ENCODE data around the gene CTU1.

CTU1 gene

DNA sequence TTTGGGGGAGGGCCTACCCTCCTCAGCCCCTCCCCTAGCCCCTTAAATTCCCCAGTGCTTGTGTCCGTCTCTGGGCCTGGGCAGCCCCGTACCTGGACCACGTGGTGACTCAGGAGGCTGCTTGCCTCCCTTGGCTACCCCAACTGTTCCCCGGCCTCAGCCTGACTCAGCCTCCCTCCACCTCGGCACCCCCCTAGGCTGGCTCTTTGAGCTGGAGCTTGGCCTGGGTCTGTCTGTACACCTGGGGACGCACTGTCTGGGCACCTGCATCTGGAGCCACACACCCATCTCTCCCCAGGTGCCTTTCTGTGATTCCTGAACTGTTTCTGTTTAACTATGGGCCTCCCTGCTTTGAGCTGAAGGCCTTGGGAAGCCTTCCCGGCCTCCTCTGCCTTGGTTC is 23.7 kb downstream of the CTU1 start:
- in situ Hi-C loops (cut with MboI; ENCODE audit: low sequenced_read_pairs), result no loop called here

DNA sequence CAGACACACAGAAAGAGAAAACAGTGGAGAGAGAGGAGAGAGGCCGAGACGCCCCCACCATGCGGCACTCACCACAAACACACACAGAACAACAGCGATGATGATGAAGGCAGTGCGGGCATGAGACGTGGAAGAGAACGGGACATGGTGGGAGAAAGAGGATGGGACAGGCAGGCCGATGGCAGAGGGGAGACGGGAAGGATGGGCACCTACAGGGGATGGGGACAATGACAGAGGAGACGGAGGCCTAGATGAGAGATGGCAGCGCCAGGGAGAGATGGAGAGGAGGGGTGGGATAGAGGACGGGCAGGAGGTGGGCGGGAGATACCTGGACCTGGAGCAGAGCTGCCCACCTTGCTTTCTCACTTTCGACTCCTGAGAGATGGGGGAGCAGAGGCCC is 24.4 kb downstream of the CTU1 start:
- in situ Hi-C loops (cut with MboI; ENCODE audit: low sequenced_read_pairs), result no loop called here

DNA sequence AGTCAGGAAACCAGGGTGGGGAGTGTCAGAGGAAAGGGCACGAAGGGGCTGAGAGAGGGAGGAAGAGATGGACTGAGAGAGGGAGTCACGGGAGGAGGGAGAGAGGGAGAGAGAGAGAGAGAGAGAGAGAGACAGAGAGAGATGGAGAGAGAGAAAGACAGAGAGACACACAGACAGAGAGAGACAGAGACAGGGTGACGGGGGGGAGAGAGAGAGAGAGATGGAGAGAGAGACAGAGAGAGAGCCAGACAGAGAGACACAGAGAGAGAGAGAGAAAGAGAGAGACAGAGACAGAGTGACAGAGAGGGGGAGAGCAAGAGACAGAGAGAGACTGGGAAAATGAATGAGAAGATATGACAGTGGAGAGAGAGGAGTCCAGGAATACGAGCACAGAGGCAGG is 25.0 kb downstream of the CTU1 start:
- in situ Hi-C loops (cut with MboI; ENCODE audit: low sequenced_read_pairs), result no loop called here

DNA sequence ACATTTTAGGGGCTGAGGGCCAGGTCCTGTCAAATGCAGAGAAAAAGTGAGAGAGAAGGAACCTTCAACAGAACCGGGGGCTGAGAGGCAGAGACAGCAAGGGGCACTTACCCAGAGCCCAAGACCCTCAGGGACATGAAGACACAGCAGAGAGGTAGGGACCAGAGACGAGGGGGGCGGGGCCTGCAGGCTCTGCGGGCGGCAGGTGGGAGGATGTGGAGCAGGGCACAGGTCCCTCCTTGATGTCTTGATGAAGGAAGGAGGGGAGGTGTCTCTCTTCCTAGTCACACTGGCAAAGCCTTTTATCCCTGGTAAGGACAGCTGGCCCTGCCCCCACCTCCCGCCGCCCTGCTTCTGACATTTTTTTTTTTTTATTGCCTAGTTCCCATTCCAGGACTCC is 25.6 kb downstream of the CTU1 start, which contains the start of gene KLK14:
TSS of gene KLK14 (minus strand) at position 277 of the 400 bp plus-strand sequence. CDS start at position 4, 273 bp downstream.
- in situ Hi-C loops (cut with MboI; ENCODE audit: low sequenced_read_pairs), result no loop called here

DNA sequence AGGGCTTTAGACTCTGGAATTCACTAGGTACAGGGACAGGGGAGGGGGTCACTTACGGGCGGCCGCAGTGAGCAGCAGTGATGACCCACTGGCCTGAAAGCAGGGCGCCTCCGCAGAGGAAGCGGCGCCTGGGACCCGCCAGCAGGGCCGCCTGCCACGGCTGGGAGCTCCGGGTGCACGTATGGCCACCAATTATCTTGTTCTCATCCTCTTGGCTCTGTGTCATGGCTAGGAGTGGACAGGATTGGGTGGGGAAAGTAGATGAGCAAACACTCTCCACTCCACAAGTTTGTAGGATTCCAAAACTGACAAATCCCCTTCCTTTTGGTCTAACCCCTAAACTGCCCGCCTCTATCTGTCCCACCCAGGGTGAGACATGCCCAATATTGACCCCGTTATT is 26.7 kb downstream of the CTU1 start:
- in situ Hi-C loops (cut with MboI; ENCODE audit: low sequenced_read_pairs), result no loop called here

DNA sequence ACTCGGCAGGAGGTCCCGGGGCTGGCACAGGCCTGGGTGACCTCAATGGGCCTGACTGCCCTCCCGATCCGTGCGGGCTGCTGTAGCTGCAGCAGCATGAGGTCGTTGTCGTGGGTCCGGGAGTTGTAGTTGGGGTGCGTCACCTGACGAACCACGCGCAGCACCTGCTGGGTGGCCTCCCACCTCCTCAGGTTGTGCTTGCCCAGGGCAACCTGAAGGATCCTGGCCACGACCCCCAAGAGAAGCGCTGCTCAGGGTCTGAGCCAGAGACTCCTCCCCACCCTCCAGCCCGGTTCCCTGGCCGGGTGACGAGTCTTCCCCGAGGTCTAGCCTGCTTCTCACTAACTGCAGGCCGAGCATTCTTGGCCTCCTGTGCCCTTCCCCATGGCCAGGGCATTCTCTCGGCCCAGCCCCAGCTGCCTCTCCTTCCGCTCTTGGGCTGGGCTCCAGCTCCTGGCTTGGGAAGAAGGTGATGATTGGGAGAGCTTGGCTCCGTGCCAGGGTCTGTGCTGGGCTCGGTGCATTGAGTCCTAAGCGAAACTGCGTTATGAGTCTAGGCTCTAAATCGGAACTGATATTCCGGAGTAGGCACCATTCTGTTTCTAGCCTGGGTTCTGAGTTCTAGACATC is 28.6 kb downstream of the CTU1 start:
- in situ Hi-C loops (cut with MboI; ENCODE audit: low sequenced_read_pairs), result no loop called here

DNA sequence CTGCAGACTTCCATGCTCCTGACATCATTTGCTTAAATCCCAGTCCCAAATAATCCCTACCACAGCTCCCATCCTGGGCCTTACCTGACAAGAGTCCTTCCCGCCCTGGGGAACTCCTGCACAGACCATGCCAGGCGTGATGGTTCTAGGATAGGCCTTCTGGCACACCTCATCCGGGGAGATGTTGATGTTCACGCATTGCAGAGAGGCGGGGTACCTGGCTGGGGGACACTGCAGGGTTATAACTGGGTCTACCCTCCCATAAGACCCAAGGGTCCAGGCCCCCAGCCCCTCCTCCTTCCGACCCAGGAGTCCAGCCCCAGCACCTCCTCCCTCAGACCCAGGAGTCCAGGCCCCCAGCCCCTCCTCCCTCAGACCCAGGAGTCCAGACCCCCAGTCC is 29.5 kb downstream of the CTU1 start:
- in situ Hi-C loops (cut with MboI; ENCODE audit: low sequenced_read_pairs), result no loop called here

DNA sequence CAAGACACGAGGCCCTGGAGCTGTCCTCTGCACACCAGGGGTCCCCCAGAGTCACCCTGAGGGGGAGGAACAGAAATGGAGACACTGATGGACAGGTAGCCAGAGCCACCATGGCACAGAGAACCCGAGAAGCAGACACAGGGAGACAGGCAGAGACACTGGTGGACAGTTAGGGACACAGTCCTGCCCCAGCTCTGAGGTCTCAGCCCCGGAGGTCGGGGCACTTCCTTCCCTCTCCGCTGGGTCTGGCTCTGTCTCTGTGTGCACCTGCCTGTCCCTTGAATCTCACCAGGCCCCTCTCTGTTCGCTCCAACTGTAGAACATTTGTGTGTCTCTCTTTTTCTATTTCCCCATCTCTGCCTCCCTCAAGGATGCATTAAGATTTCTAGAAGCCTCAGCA is 30.1 kb downstream of the CTU1 start:
- in situ Hi-C loops (cut with MboI; ENCODE audit: low sequenced_read_pairs), result no loop called here

DNA sequence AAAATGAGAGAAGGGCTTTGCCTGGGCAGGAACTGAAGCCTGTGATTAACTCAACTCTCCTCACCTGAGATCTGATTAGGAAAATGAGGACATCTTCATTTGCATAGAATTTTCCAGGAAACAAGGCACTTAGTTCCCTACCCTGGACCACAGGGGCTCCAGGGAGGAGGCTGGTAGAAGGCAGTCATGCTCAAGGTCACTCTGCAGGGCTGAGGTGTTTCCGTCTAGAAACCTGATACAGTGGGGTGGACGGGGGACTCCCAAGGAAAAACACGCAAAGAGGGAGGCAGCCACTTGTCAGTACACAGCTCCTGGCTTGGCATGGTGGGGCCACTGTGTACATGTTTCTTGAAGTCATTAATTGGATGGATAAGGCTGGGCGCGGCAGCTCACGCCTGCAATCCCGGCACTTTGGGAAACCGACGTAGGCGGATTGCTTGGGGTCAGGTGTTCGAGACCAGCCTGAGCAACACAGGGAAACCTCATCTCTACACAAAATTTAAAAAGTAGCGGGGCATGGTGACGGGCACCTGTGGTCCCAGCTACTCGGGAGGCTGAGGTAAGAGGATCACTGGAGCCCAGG is 31.5 kb downstream of the CTU1 start:
- in situ Hi-C loops (cut with MboI; ENCODE audit: low sequenced_read_pairs), result no loop called here

DNA sequence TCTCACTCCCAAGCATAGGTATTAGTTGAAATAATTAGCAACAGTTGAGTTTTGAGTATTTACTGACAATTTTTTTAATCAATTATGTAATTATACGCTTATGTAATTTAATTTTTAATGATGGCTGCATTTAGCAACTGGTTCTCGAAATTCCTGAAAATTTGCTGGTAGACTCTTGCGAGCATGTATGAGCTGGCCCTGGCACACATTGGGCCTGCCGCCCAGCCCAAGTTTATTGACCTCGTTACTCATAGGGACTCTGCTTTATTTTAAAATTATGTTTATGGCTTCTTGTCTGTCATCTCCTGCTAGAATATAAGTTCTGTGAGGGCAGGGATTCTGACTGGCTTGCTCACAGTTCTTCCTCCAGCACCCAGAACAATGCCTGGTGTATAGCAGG is 32.2 kb downstream of the CTU1 start:
- in situ Hi-C loops (cut with MboI; ENCODE audit: low sequenced_read_pairs), result no loop called here

DNA sequence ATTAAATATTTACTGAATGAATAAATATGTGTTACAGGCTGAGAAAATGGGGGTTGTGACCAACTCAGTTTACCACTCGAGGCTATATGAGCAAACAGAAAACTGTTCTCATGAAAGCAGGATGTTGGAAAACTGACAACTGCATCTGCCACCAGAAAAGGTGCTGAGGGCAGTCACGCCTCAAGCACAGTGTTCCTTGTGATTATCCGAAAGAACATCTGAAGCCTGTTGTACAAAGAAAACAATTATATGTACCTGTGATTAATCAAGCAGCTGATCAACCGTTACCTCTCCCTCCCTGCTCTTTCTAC is 37.2 kb downstream of the CTU1 start:
- in situ Hi-C loops (cut with MboI; ENCODE audit: low sequenced_read_pairs), result no loop called here

DNA sequence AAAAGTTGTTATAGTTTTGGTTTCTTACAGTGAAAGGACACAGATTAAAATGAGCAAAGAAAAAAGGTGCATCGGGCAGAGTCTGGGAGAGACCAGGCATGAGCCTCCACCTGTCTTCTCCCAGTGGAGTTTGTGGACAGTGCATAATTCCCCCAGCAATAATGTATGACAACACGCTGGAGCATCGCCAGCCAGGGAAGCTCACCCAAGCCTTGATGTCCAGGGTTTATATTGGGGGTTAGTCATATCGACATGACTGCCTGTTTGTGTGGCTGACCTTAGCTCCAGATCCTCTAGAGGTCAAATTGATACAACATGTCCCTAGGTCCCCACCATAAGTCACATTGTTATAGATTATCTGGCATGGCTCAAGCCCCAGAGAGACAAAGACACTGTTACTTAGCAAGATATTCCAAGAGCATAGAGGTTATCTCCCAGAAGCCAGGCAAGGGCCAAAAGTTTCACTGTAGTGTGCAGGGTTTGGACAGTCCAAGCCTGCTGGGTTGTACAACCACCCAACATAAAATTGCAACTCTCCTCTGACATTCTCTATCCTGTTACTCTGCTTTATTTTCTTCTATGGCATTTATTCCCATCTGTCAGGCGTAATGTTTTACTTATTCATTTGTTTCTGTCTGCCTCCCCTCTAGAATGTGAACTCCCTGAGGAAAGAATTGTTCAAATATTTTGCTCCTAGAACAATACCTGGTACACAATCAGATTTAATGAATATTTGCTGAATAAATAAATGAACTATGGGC is 37.7 kb downstream of the CTU1 start:
- in situ Hi-C loops (cut with MboI; ENCODE audit: low sequenced_read_pairs), result no loop called here

DNA sequence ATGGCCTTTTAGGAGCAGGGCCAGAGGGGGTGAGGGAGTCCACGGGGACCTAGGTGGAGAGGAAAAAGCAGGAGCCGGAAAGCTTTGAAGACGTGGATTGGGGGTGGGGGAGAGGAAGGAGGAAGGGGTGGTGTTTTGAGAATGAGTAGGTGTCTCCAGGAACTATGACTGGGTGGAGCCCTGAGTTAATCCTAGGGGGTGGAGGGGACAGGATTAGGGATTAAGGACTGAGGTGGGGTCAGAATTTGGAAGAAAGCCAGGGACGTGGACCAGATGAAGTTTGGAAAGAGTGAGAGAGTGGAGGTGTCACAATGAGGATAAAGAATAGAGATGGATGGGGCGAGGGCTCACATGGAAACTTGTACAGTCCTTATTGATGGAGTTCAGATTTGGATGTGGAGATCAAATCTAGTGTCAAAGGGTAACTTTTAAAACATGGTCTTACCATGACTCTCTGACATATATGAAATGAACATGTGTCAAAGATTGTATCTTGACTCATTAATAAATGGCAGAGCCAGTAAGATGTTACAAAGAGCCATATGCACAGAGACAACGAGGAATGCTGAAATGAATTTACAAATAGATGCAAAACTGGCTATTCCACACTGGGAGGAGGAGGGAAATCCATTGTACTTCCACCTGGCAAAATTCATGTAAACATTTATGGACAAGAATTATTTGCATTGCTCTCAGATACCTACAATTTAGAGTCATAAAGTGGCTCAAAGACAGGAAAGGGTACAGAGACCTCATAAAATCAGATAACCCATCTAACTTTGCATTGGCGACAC is 41.6 kb downstream of the CTU1 start:
- in situ Hi-C loops (cut with MboI; ENCODE audit: low sequenced_read_pairs), result no loop called here

DNA sequence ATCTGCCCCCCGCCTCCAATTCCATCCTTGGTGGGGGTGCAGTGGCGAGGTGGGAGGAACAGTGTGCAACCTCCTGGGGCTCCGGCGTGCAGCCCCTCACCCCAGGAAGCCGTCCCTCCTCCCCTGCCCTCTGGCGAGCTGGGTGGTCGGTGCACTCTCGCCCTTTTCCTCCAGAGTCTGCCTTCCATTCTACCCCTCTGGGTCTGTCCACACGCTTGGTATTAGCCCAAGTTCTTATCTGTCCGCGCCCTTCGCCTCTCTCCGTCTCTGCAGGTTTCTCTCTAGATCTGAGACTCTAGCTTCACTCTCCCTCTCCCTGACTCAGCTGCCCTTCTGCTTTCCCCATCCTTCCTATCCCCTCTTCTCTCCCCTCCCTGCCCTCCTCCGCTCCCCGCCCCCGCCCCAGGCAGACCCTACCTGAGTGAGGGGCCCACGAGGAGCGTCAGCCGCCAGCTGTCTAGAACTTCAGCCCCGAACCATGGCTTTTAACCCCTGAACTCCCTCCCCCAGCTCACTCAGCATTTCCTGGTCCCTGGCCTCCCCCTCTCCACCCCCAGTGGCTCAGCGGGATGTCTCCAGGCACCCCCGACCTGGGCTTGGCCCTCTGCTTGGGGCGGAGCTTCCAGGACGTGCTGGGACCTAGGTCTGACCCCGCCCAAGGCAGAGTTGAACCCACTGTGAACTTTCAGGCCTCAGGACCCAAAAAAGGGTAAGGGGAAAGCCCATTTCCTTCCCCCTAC is 42.8 kb downstream of the CTU1 start:
- in situ Hi-C loops (cut with MboI; ENCODE audit: low sequenced_read_pairs), result no loop called here

DNA sequence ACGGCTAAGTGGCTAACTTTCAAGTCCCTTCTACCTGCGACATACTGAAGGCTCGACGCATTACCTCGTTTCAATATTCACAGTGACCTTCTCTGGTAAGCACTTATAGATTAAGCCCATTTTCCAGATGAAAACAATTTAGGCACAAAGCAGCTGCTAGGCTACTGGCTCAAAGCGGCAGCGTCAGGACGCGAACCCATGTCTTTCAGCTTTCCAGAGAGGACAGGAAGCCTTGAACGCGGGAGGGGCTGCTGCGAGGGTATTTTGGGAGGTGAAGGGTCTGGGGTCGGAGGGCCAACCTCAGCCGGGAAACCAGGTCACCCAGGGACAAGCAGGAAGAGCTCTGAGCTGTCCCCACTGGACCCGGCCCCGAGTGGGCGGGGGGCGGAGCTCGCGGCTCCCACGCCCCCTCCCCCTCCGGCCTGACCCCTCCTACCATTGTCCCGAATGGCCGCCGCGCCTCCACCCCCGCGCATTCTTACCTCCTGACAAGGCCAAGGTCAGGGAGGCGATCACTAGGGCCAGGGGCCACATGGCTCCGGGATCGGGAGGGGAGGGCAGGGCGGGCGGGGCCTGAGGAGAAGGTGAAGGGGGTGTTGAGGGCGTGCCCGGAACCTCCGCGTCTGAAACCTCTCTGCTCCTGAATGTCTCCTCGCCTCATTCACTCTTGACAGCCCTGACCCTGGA is 43.5 kb downstream of the CTU1 start, which contains the start of gene KLK13:
TSS of gene KLK13 (minus strand) at position 559 of the 687 bp plus-strand sequence. CDS start at position 534, 25 bp downstream.
- in situ Hi-C loops (cut with MboI; ENCODE audit: low sequenced_read_pairs), result no loop called here

DNA sequence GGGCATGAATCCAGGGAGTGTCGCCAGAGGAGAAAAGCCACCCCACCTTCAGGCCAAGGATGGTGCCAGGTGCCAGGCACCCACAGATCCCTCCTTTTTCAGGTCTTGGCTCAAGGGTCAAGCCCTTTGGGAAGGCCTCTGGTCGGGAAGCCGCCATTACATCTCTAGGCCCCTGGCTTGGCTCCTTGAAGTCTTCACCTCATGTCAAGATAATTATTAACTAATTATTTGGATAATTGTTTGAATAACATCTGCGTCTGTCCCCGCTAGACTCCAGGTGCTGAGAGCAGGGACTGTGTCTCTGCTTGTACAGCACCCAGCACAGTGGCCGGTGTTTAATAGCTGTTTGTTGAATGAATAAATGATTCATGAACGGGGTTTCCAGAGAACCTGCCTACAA is 44.5 kb downstream of the CTU1 start:
- in situ Hi-C loops (cut with MboI; ENCODE audit: low sequenced_read_pairs), result no loop called here

DNA sequence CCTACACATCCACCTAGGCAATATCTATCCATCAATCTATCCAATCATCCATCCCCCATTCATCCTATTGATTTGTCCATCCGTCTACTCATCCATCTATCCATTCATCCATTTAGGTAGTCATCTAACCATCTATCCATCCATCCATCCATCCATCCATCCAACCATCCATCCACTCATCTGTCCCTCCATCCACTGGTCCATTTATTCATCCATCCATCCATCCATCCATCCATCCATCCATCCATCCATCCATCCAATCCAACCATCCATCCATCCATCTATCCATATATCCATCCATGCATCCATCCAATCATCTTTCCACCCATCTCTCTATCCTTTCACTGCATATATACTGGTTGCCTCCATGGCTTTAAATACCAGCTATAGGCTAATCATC is 47.2 kb downstream of the CTU1 start:
- in situ Hi-C loops (cut with MboI; ENCODE audit: low sequenced_read_pairs), result no loop called here

DNA sequence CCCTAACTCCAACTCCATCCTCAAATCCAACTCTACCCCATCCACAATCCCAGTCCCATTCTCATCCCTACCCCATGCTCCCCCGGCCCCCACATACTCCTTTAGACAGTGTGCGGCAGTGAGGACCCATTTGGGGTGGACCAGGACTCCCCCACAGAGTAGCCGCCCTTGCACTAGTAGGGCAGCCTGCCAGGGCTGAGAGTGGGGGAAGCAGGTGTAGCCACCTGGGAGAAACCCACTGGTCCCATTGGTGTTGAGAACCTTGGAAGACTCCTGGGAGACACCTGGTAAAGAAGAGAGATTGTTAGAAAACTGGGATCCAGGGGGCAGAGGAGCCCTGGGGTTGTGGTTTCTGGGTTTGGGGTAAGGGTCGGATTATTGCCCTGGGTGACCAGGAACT is 47.9 kb downstream of the CTU1 start:
- in situ Hi-C loops (cut with MboI; ENCODE audit: low sequenced_read_pairs), result no loop called here

DNA sequence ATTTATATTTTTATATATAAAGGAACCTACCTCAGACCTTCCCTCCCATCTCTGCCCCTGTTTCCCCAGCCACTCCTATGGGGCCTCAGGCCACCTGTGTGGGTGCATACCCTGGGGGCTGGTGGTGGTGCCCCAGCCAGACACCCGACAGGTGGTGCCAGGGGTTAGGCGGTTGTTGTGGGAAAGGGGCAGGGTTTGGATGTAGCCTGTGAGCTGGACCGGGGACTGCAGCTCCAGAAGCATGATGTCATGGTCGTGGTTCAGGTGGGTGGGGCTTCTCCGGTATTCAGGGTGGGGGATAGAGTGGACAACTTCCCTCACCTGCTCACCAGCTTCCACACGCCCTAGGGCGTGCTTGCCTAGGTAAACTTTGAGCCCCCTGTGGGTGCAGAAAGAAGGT is 48.5 kb downstream of the CTU1 start:
- in situ Hi-C loops (cut with MboI; ENCODE audit: low sequenced_read_pairs), result no loop called here

DNA sequence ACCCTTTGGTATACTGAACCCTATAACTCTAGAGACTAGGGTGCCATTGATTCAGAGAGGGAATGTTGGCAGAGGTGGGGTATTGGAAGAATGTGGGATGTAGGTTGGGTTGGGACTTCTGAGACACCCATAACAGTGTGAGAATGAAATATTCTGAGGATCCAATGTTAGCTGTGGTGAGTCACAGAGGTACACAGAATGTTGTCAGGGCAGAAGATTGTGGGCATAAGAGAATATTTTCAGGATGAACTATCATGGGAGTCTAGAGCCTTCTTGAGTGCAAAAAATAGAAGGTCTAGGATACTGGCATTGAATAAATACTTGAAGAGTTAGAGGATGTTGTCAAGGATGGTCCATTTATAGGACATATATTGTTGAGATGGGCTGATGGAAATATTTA is 52.3 kb downstream of the CTU1 start:
- in situ Hi-C loops (cut with MboI; ENCODE audit: low sequenced_read_pairs), result no loop called here
